NCI-H128 (cell line): ENCODE data around the gene RALGPS1.
"Not testable (repeated sequence)": the region's sequence is repeated elsewhere in the genome, so short reads cannot be mapped to it uniquely, and the experiment has no call there.

Experiments
- DNase-seq: peaks from one replicate; lab custom pipeline; 2025; ENCODE audit not compliant: unreplicated experiment; lab: John Stamatoyannopoulos, UW

RALGPS1 gene

GRCh38 chr9:127132375-127132774 is 217.8 kb downstream of the RALGPS1 start:
- no peak for DNase-seq

- peak; percentile 41 for DNase-seq
Observed at GRCh38 chr9:127132921-127133647, 218.5 kb downstream of the RALGPS1 start.

- no peak for DNase-seq
Observed at GRCh38 chr9:127133739-127134167, 219.2 kb downstream of the RALGPS1 start.

DNA sequence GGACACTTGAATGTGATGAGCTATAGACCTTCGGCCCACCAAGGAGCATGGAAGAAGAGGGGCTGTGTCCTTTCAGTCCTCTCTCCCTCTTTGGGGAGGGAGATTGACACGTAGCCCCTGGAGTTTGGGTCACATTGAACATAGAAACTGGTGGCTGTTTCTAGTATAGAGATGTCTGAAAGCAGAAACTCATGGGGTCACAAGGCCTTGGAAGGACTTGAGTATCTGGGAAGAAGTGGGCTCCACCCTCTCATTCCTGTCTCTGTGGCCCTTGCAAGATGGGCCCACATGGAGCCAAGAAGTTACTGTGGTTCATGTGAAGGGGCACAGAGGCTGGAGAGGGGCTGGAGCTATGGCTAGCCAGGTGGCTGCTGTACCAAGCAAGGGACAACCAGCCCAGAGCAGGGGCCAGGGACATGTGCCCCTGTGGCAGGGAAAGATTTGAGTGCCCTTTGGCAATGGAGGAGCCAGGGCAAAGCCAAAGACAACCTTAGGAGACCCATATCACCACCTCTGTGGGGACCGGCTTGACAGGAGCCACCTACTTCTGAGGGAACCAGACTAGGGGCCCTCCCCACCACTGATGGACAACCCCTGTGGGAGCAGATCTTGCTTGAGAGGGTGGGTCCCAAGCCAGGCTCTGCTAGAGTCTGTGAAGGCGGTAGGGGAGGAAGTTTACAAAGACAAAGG is 220.6 kb downstream of the RALGPS1 start:
- DNase-seq = no peak

GRCh38 chr9:127136081-127136879 is 221.7 kb downstream of the RALGPS1 start:
- DNase-seq = no peak

- no peak for DNase-seq
Observed at GRCh38 chr9:127136880-127137639, 222.5 kb downstream of the RALGPS1 start.

DNA sequence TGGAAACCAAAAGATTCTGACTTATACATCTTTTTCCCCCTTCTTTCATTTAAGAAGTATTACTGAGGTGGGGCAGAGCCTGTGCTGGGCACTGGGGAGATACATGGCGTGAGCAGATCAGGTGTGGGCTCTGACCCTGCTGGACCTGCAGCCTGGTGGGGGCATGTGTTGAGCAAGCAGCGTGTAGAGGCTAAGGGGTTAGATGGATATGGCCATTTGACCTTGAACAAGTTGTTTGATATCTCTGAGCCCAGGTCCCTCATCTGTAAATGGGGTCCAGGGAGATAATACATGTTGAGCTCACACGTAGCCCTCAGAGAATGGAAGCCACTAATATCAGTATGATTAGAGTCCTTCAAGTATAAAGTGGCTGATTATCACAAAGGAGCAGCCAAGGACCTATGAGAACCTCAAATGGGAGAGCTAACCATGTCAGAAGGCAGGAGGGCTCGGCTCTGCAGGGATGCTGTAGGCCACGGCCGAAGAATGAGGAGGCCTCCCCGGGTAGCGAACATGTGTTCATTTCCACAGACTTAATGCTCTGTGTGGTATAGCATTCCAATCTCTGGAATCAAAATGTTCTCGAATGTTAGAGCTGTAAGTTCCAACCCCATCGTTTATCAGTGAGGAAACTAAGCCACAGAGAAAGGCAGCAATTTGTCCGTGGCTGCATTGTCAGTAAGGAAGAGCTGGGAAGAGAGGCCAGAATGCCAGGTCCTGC is 223.2 kb downstream of the RALGPS1 start:
- DNase-seq = no peak

- DNase-seq = no peak
Observed at GRCh38 chr9:127138444-127138843, 223.9 kb downstream of the RALGPS1 start.

DNA sequence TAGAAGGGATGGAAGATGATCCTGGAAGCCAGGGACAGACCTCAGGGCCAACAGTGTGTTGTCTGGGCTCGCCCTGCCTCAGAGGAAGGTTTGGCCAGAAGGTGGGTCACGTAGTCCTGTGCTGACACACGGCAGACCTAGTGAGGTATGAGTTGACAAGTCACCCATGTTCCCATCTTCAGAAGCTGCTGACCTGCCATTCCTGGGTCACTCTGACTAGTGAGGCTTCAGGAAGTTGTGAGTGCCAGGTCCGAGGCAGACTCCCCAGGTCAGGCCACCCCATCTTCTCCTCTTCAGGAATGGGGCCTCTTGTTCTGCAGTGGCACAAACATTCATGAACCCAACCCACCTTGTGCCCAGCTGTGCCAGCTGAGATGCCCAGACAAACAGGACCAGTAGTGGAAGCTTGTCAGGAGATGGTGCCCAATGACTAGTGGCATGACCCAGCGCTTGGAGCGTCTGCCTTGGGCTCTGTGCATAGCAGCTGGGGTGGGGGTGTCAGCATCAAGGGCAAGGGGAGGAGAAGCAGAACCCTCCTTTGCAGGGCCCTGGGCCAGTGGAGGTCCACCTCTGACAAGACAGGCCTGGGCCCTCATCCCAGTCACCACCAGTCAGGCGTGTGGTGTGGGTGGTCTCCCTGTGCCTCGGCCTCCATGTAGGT is 224.6 kb downstream of the RALGPS1 start:
- DNase-seq = no peak

- no peak for DNase-seq
Observed at GRCh38 chr9:127139775-127140174, 225.2 kb downstream of the RALGPS1 start.

GRCh38 chr9:127140181-127140580 is 225.6 kb downstream of the RALGPS1 start:
- no peak for DNase-seq

DNA sequence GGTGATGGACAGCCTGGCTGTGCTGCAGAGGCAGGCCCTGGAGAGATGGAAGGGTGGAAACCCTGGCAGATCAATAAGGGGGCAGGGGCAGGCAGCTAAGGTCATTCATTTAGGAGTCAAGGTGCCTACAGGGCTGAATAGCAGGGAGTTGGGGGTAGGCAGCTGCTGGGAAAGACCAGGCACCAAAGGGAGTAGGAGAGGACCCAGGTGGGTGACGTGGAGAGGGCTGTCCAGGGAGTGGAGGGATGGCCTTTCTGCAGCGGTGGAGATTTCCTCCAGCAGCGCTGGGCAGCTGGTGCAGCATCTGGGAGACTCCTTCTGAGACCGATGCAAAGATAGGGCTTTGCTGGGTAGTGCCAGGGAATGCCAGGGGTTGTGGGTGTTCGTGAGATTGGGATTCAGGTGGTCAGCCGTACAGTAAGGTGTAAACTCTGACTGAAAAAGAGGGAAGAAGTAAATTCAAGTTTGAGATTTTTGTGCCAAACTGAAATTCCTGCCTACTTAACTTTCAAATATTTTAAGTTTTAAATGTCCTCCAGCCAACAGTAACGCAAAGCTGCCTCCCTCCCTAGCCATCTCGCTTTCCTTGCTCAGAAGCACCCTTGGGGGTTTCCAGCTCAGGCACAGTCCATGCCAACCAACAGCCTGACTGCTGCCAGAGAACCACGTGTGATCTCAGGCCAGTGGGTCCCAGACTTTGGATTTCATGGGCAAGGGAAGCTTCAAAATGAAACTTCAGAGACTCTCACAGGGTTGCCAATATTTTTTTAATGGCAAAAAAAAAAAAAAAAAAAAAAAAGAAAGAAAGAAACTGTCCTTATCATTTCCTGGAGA is 226.5 kb downstream of the RALGPS1 start:
- no peak for DNase-seq

DNA sequence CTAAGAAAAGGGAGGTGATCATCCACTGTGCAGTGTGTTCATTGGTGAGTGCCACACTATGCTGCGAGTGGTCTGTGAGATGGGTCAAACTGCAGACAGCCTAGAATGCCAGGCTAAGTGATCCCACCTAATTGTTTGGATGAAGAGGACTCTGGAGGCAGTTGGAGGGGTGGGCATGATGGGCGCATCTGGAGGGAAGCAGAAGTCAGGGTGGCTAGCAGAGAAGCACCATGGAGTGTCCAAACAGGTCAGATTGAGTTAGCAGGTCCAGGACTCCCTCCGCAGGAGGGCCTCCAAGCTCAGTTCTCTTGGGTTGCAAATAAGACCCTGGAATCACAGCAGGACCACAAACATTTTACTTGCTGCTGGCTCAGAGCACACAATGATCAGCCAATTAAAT is 227.7 kb downstream of the RALGPS1 start:
- no peak for DNase-seq

DNA sequence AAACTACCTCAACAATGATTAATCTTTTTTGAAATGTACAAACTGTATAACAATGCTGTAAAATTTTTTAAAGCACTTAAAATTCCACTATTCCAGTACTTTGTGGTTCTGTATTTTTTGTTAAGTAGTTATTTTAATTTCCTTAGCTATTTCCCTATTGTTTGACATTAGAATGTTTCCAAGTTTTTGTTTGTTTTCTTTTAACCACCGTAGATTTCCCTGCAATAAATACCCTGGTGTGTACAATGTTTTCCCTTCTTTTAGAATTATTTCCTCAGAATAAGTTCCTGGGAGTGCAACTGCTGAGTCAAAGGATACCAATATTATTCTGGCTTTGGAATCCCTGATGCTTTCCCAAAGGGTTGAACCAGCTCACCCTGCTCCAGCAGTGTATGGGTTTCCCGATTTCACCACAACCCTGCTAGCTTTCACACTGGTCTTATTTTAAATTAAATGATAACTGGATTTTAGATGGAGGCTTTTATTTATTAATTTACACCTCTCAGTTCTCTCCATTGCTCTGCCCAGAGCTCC is 228.4 kb downstream of the RALGPS1 start:
- DNase-seq = no peak

DNA sequence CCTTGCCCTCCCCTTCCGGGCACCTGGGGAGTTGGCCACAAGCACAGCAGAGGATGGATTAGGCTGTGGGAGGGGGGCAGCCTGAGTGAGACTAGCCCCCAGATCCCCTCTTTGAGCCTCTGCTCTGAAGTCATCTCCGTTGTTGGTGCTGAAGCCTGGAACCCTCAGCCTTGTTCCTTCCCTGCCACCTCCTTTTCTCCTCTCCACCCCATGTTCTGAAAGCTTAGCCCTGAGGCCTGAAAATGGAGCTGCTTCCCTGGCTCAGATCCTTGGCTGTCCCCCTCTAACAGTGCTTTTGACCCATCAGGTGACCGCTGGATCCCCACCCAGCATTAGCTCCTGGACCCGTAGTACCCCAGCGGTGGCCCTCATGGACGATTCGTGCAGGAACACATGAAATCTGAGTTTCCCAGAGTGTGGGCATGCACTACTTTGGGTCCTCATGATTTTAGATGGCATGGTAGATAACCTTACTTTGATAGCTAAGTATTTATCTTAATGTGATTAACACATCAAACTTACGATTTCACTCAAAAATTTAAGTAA is 229.4 kb downstream of the RALGPS1 start:
- DNase-seq = no peak

- DNase-seq = no peak
Observed at GRCh38 chr9:127144670-127145445, 230.3 kb downstream of the RALGPS1 start.

- not testable (repeated sequence) for DNase-seq
Observed at GRCh38 chr9:127146841-127147240, 232.3 kb downstream of the RALGPS1 start.

DNA sequence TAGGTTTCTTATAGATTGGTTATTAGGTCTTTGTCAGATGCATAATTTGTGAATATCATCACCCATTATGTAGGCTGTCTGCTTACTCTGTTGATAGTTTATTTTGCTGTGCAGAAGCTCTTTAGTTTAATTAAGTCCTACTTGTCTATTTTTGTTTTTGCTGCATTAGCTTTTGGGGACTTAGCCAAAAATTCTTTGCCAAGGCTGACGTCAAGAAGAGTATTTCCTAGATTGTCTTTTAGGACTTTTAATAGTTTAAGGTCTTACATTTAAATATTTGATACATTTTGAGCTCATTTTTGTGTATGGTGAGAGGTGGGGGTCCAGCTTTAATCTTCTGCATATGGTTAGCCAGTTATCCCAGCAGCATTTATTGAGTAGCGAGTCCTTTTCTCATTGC is 232.7 kb downstream of the RALGPS1 start:
- DNase-seq = no peak
